NCI-H1048 (cell line): ENCODE data around the gene GLRX.

Experiments
- DNase-seq: peaks from one replicate; lab custom pipeline; 2025; lab: John Stamatoyannopoulos, UW

The GLRX gene

GRCh38 chr5:95780597-95780996, 41.9 kb downstream of the GLRX start:
- DNase-seq = no peak

GRCh38 chr5:95779611-95780010, 42.9 kb downstream of the GLRX start:
- no peak for DNase-seq

- DNase-seq = no peak
Measured at GRCh38 chr5:95778713-95779436, 43.7 kb downstream of the GLRX start.

- no peak for DNase-seq
Measured at GRCh38 chr5:95777441-95777840, 45.1 kb downstream of the GLRX start.

GRCh38 chr5:95773335-95774059, 49.0 kb downstream of the GLRX start:
- no peak for DNase-seq

- DNase-seq = no peak
Measured at GRCh38 chr5:95771892-95772291, 50.6 kb downstream of the GLRX start.

- no peak for DNase-seq
Measured at GRCh38 chr5:95770830-95771708, 51.5 kb downstream of the GLRX start.

GRCh38 chr5:95768731-95769130, 53.8 kb downstream of the GLRX start:
- no peak for DNase-seq

GRCh38 chr5:95763941-95764340, 58.6 kb downstream of the GLRX start:
- no peak for DNase-seq
